Muscle layer of duodenum (tissue), 2 donors: ENCODE measurements around the gene DYNC2I2.
"Not testable (repeated sequence)": the region's sequence is repeated elsewhere in the genome, so short reads cannot be mapped to it uniquely, and the experiment has no call there.

ENCODE experiments used
- H3K27ac ChIP-seq: one replicate; pipeline ENCODE4 v1.7.0; 2013; ENCODE audit warnings: mild to moderate bottlenecking, low read length
- H3K27me3 ChIP-seq: one replicate; pipeline ENCODE4 v1.7.0; 2013; ENCODE audit warnings: low read depth, mild to moderate bottlenecking, control low read depth, low read length
- H3K36me3 ChIP-seq, 2 donors: one replicate each; pipeline ENCODE4 v1.7.0; 2013; ENCODE audit warnings: low read length in 2 of 2, control low read depth in 1 of 2, mild to moderate bottlenecking in 1 of 2; ENCODE audit not compliant: insufficient read depth in 2 of 2, control insufficient read depth in 1 of 2
- H3K4me1 ChIP-seq, 2 donors: one replicate each; pipeline ENCODE4 v1.7.0; 2013; ENCODE audit warnings: low read length in 2 of 2, mild to moderate bottlenecking in 2 of 2, control low read depth in 1 of 2, moderate library complexity in 1 of 2; ENCODE audit not compliant: insufficient read depth in 2 of 2, control insufficient read depth in 1 of 2
- H3K4me3 ChIP-seq, 2 donors: one replicate each; pipeline ENCODE4 v1.7.0; 2013; ENCODE audit warnings: low read length in 2 of 2, low read depth in 1 of 2, mild to moderate bottlenecking in 1 of 2
- H3K9me3 ChIP-seq, 2 donors: one replicate each; pipeline ENCODE4 v1.7.0; 2013; ENCODE audit warnings: low read length in 2 of 2, control low read depth in 1 of 2, mild to moderate bottlenecking in 1 of 2; ENCODE audit not compliant: control insufficient read depth in 1 of 2
- donor health status: healthy.

Gene DYNC2I2

DNA sequence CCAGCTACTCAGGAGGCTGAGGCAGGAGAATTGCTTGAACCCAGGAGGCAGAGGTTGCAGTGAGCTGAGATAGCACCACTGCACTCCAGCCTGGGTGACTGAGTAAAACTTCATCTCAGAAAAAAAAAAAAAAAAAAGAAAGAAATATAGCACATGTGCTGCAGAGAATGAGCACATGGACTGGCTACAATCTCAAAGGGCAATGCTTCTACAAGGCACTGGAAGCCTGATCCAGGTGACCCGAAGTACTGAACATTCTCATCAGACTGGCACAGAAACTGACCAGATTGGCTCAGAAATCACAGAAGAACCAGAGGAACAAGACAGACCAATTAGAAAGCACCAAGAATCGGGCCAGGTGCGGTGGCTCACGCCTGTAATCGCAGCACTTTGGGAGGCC is 4.8 kb downstream of the DYNC2I2 start:
- H3K9me3 ChIP-seq, result no peaks in the 10 kb centered on the region
- H3K27ac ChIP-seq, result no peak overlapping the region
- H3K4me1 ChIP-seq, result peaks cover 0 to 5% of the 10 kb centered on the region in 2 donors
- peaks cover 0 to 2% of the 10 kb centered on the region in 2 donors for H3K36me3 ChIP-seq
- H3K4me3 ChIP-seq, result no peak overlapping the region
- no peaks in the 10 kb centered on the region for H3K27me3 ChIP-seq

DNA sequence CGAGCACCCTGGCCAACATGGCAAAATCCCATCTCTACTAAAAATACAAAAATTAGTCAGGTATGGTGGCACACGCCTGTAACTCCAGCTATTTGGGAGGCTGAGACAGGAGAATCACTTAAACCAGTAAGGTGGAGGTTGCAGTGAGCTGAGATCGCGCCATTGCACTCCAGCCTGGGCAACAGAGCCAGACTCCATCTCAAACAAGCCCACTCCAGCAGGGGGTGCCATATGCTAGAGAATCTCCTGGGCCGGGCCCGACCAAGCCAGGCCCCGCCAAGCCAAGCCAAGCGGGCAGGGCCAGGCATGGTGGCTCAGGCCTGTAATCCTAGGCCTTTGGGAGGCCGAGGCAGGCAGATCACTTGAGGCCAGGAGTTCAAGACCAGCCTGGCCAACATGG is 8.4 kb downstream of the DYNC2I2 start:
- H3K4me3 ChIP-seq, H3K27me3 ChIP-seq, H3K27ac ChIP-seq, H3K9me3 ChIP-seq, H3K4me1 ChIP-seq, H3K36me3 ChIP-seq: not testable (repeated sequence)

DNA sequence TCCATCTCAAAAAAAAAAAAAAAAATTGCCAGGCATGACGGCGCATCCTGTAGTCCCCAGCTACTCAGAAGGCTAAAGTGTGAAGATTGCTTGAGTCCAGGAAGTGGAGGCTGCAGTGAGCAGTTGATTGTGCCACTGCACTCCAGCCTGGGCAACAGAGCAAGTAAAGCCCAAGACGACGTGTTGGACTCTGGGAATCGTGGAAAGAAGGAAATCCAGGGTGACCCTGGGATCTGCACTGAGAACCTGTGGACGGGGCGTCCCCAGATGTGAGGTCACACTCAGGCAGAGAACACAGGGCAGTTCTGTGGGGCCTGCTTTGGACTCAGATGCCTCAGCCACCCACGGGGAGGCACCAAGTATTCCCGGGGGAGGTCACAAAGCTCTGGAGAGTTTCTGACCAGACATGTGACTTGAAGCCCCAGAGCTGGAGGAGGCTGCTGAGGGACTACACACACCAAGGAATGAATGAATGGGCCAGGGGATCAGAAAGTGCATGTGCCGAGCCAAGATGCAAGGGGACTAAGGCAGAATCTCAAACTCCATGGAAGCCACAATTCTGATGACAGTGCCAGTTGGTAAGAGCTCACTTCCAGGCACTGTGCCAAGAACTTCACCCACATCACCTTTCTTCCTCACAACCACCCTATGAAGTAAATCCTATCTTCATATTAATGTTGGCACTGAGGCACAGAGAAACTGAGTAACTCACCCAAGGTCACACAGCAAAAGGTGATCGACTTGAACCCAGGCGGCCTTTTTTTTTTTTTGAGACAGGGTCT is 12.9 kb downstream of the DYNC2I2 start:
- Histone ChIP-seq H3K9me3 (no peaks in the 10 kb centered on the region), H3K27me3 (no peaks in the 10 kb centered on the region), H3K4me1 (no peaks in the 10 kb centered on the region), H3K36me3 (no peaks in the 10 kb centered on the region), H3K4me3 (no peak overlapping the region), H3K27ac (no peak overlapping the region)

DNA sequence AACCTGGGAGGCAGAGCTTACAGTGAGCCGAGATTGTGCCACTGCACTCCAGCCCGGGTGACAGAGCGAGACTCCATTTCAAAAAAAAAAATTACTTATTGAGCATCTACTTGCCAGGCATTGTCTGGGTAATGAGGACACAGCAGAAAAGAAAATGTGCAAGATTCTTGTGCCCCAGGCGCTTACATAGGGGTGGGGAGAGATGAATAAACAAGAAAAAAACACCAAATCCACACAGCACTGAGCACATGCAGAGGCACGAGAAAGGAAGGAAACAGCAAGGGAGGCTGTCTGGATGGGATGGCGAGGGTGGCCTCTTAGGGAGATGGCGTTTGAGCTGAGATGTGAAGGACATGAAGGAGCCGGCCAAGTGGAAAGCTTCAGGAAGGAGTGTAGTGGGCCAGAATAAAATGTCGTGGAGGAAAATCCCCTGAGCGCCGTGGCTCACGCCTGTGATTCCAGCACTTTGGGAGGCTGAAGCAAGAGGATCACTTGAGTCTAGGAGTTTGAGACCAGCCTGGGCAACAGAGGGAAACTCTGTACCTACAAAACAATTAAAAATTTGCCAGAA is 13.9 kb downstream of the DYNC2I2 start:
- H3K27ac ChIP-seq, result no peak overlapping the region
- H3K27me3 ChIP-seq, result no peaks in the 10 kb centered on the region
- no peaks in the 10 kb centered on the region for H3K9me3 ChIP-seq
- peaks cover 0 to 3% of the 10 kb centered on the region in 2 donors for H3K36me3 ChIP-seq
- no peak overlapping the region for H3K4me3 ChIP-seq
- H3K4me1 ChIP-seq, result no peaks in the 10 kb centered on the region

DNA sequence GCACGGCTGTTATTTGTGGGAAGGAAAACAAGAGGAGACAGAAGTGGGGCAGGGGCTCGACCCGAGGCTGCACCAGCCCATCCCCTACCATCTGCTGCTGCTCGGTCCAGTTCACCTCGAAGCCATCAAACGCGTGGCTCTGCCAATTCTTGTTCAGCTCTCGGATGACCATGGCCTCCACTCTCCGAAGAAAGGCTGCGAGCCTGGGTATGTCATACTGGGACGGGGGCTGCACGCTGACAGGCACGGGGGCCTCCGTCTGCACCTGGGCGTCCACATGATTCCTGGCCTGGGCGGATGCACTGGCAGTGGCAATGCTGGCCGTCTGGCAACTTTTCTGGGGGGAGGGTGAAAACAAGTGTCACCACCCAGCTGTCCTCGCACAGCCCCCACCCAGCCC is 16.0 kb downstream of the DYNC2I2 start:
- no peak overlapping the region for H3K27ac ChIP-seq
- no peaks in the 10 kb centered on the region for H3K27me3 ChIP-seq
- H3K9me3 ChIP-seq, result no peaks in the 10 kb centered on the region
- no peak overlapping the region for H3K4me3 ChIP-seq
- peaks cover 0 to 3% of the 10 kb centered on the region in 2 donors for H3K36me3 ChIP-seq
- peaks cover 0 to 5% of the 10 kb centered on the region in 2 donors for H3K4me1 ChIP-seq

DNA sequence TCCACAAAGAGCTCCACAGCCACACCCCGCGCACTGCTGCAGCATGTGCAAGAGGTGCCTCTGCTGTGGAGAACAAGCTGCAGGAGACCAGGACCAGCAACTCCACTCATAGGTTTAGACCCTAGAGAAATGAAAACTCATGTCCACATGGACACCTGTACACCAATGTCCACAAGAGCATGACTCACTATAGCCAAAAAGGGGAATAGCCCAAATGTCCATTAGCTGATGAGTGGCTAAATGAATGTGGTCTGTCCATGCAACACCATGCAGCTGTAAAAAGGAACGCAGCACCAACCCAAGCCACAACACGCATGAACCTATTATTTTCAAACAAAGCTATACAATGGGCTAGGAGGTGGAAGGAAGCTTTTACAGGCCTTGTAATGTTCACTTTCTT is 18.1 kb downstream of the DYNC2I2 start:
- Histone ChIP-seq H3K27ac (no peak overlapping the region), H3K36me3 (peaks cover 8 to 15% of the 10 kb centered on the region in 2 donors), H3K9me3 (no peaks in the 10 kb centered on the region), H3K4me3 (no peak overlapping the region), H3K27me3 (no peaks in the 10 kb centered on the region), H3K4me1 (peaks cover 5 to 21% of the 10 kb centered on the region in 2 donors)

DNA sequence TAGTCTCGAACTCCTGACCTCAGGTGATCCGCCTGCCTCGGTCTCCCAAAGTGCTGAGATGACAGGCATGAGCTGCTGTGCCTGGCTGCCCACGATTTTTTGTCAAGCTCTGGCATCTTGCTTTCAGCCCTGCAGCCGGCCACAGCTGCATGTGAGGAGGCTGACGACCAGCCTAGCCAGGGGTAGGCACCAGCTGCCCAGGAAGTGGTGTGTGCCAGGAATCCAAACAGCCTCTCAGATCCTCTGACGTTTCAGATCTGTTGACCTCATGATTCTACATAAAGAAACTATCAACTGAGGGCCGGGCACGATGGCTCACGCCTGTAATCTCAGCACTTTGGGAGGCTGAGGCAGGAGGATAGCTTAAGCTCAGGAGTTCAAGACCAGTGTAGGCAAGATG is 19.0 kb downstream of the DYNC2I2 start:
- Histone ChIP-seq H3K4me3 (no peak overlapping the region), H3K4me1 (peaks cover 5 to 21% of the 10 kb centered on the region in 2 donors), H3K36me3 (peaks cover 17 to 24% of the 10 kb centered on the region in 2 donors), H3K9me3 (no peaks in the 10 kb centered on the region), H3K27ac (no peak overlapping the region), H3K27me3 (no peaks in the 10 kb centered on the region)

DNA sequence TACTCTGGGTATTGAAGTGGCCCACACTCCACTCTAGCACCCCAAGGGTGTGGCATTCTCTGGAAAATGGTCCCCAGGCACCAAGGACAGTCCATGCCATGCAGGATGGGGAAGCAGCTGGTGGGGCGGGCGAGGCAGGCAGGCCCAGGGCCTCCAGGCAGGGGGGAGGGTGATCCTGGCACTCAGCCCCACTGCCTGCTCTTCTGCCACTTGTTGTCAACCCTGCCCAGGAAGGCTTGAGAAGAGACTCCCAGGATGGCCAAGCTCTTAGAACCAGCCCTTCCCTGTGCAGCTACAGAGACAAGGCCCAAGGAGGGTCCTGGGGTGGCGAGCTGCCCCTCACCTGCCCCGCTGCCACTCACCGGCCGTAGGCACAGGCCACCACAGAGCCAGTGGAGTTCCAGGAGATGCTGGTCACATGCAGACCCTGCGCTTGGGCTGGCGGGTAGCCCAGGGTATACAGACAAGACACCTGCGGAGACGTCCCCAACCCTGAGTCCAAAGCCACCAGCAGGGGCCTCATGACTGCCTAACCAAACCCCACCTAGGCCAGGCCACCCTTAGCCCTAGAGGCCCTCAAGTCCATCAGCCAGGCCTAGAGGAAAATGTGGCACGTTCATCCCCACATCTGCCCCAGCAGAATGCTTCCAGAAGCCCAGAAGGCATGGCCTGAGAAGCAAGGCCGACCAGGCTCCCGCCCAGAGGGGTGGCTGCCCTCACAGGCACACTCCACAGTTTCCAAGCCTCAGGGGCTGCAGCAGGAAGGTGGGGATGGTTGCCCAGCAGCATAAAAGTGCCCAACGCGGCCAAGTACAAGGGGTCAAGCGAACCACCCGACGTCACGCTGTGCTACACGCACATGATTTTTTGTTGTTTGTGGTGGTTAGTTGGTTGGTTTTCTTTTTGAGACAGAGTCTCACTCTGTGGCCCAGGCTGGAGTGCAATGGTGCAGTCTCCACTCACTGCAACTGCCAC is 19.8 kb downstream of the DYNC2I2 start:
- H3K4me3 ChIP-seq, result no peak overlapping the region
- peaks cover 5 to 21% of the 10 kb centered on the region in 2 donors for H3K4me1 ChIP-seq
- no peaks in the 10 kb centered on the region for H3K9me3 ChIP-seq
- no peak overlapping the region for H3K27ac ChIP-seq
- peaks cover 25 to 33% of the 10 kb centered on the region in 2 donors for H3K36me3 ChIP-seq
- H3K27me3 ChIP-seq, result no peaks in the 10 kb centered on the region

DNA sequence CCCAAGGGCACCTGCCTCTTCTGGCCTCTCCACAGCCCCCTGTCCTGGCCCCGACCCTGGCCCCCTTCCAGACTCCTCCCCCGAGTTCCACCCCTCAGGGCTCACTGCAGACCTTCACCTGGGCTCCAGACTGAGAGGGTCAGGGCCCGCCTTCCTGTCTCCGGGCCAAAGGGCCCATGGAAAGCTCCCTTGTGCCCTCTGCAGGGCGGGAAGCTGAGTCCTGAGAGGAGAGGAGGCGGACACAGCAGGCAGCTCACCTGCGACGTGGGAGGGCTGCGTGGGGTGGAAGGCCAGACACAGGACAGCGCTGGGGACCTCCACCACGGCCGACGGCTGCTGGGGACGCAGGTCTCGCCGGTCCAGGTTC is 20.6 kb downstream of the DYNC2I2 start:
- H3K36me3 ChIP-seq, result peaks cover 28 to 40% of the 10 kb centered on the region in 2 donors
- H3K4me1 ChIP-seq, result peaks cover 5 to 21% of the 10 kb centered on the region in 2 donors
- peak overlapping the region in 1 of 2 donors; percentile 28 for H3K4me3 ChIP-seq
- peak overlapping the region; percentile 75 for H3K27ac ChIP-seq
- H3K9me3 ChIP-seq, result no peaks in the 10 kb centered on the region
- no peaks in the 10 kb centered on the region for H3K27me3 ChIP-seq

DNA sequence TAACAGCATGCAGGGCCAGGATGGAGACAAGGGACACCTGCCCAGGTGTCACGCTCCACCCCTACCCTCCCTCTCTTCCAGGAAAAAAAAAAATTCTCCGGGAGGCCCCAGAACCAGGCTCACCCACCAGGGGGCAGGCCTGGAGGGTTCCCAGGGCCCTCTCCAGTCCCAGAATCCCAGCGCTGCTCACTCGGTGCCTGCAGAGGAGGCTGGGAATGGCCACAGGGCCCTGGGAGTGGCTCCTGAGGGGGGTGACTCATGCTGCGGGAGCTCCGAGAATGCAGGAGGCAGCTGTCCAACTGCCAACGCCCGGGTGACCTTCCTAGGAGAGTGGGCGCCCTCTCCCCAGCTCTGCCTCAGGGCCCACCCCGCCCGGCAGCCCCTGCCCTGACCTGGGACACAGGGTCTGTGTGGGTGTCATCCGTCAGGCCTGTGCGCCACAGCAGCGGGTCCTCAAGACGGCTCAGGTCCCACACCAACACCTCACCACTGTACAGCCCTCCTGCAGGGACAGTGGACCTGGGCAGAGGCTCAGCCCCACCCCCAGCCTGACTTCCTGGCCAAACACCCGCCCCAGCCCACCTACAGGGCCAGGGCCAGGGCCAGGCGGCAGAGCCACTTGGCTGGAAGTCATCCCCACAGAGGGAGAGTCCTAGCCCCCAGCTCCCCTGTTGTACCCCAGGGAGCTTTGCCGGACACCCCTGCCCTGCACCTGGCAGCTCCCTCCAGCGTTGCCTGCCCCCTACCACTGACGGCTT is 21.2 kb downstream of the DYNC2I2 start:
- H3K9me3 ChIP-seq, result no peaks in the 10 kb centered on the region
- H3K4me1 ChIP-seq, result peaks cover 5 to 21% of the 10 kb centered on the region in 2 donors
- H3K27ac ChIP-seq, result peak overlapping the region; percentile 75
- no peaks in the 10 kb centered on the region for H3K27me3 ChIP-seq
- H3K36me3 ChIP-seq, result peaks cover 28 to 44% of the 10 kb centered on the region in 2 donors
- H3K4me3 ChIP-seq, result peak overlapping the region in 1 of 2 donors; percentile 28
